Spleen (tissue), 11 donors: Measurements from ENCODE around the gene MAP3K19. TPM values are rescaled to one million over a fixed set of nuclear protein-coding genes. Genes with fewer than 3 reads are reported as not detected.
A peak's percentile ranks its signal among the peaks of the same experiment; 100 is the strongest.

Experiments used
- DNase-seq: peaks from one replicate; pipeline ENCODE4 v3.0.0-alpha.2; 2020
- H3K27ac ChIP-seq, 8 donors: fragments of 200-600 bp; sonication (generic) in 7 of 8; 1 replicate in 4 of 8; 2 replicates in 4 of 8; pipeline versions ENCODE4 v1.5.0 to v1.8.0; 2016 to 2021; ENCODE audit warnings: inconsistent platforms in 4 of 8, mild to moderate bottlenecking in 4 of 8, moderate library complexity in 1 of 8
- H3K27me3 ChIP-seq, 7 donors: fragments of 200-600 bp; sonication (generic) in 6 of 7; replicated peaks in 1 of 7; 1 replicate in 4 of 7; 2 replicates in 3 of 7; pipeline versions ENCODE4 v1.5.0 to v1.8.0; 2016 to 2021; ENCODE audit warnings: inconsistent platforms in 3 of 7, mild to moderate bottlenecking in 1 of 7
- H3K36me3 ChIP-seq, 6 donors: fragments of 200-600 bp; sonication (generic) in 5 of 6; 1 replicate in 4 of 6; 2 replicates in 2 of 6; pipeline versions ENCODE4 v1.5.0 to v1.8.0; 2016 to 2021; ENCODE audit warnings: inconsistent platforms in 2 of 6
- H3K4me1 ChIP-seq, 6 donors: fragments of 200-600 bp; sonication (generic) in 5 of 6; 1 replicate in 3 of 6; 2 replicates in 3 of 6; pipeline versions ENCODE4 v1.5.0 to v1.8.0; 2016 to 2021; ENCODE audit warnings: inconsistent platforms in 3 of 6
- H3K4me3 ChIP-seq, 8 donors: fragments of 200-600 bp; sonication (generic) in 7 of 8; 1 replicate in 4 of 8; 2 replicates in 4 of 8; pipeline versions ENCODE4 v1.5.0 to v1.8.0; 2016 to 2021; ENCODE audit warnings: inconsistent platforms in 4 of 8, mild to moderate bottlenecking in 4 of 8, moderate library complexity in 2 of 8
- H3K9me3 ChIP-seq, 8 donors: fragments of 200-600 bp; sonication (generic) in 7 of 8; 1 replicate in 4 of 8; 2 replicates in 4 of 8; pipeline versions ENCODE4 v1.5.0 to v1.8.0; 2016 to 2021; ENCODE audit warnings: inconsistent platforms in 4 of 8
- POLR2A ChIP-seq, 3 donors: fragments of 450-650 bp; IDR thresholded peaks; one replicate each; pipeline ENCODE4 v1.5.1; 2017; ENCODE audit warnings: antibody characterized with exemption in 3 of 3, mild to moderate bottlenecking in 1 of 3
- POLR2AphosphoS5 ChIP-seq, 3 donors: sonication (generic); formaldehyde crosslinking; IDR thresholded peaks; one replicate each; pipeline ENCODE4 v1.5.1; 2017; ENCODE audit warnings: antibody characterized with exemption in 3 of 3
- WGBS, 5 donors: extraction: QIAGEN DNeasy Blood & Tissue Kit in 3 of 5; methylation state at CpG; one replicate each; pipeline versions ENCODE4 v1.1.5 to v1.1.7; 2013 to 2018; 5-methylcytosine and 5-hydroxymethylcytosine counted together
- intact Hi-C: fragments of 100-400 bp; cut with DNase I; formaldehyde crosslinking; loops from one replicate; pipeline ENCODE4 v1.15.0; 2023; ENCODE audit warnings: low total_unique reads
- polyA plus RNA-seq, 3 donors: library from polyadenylated mRNA; stranded (reverse); fragments of 200-250 nt; gene quantifications; one replicate each; pipeline ENCODE4 v1.2.1, GENCODE V29; 2013
- total RNA-seq, 7 donors: library from RNA; depleted of rRNA in 3 of 7; stranded (reverse); fragments of >200 nt in 3 of 7; fragmentation: NEBNext Ultra II Directional in 4 of 7; extraction: Animal tissue kit (Norgen Biotek cat#: 25700) in 4 of 7; gene quantifications; one replicate each; pipeline versions ENCODE4 v1.1.0 to v1.2.1, GENCODE V29; 2016 to 2021
- TF ChIP-seq, protein P1 (sequence below), 11 experiments: fragments of 200-600 bp in 7 of 11; fragments of 450-650 bp in 4 of 11; sonication (generic) in 4 of 11; IDR thresholded peaks in 8 of 11; conservative IDR thresholded peaks in 3 of 11; 1 replicate in 7 of 11; 2 replicates in 4 of 11; pipeline versions ENCODE4 v1.4.0 to v1.8.0; 2016 to 2021; ENCODE audit warnings: antibody characterized with exemption in 11 of 11, inconsistent platforms in 4 of 11, mild to moderate bottlenecking in 1 of 11
- donor health status: healthy with polysubstance abuse.
- donor health status: DM: no; HTN: no; CAD: no; lungs with moderate emphysema.
- donor health status: DM: no; HTN: no; CAD: no.
- donor health status: Bipolar disorder and iron deficiency.
- donor health status: healthy.
- donor health status: DM: no; HTN: no; CAD: no.
- donor health status: DM: yes; HTN: yes; CAD: no.

The MAP3K19 gene
- total and polyA plus RNA-seq, 10 donors = not detected

DNA sequence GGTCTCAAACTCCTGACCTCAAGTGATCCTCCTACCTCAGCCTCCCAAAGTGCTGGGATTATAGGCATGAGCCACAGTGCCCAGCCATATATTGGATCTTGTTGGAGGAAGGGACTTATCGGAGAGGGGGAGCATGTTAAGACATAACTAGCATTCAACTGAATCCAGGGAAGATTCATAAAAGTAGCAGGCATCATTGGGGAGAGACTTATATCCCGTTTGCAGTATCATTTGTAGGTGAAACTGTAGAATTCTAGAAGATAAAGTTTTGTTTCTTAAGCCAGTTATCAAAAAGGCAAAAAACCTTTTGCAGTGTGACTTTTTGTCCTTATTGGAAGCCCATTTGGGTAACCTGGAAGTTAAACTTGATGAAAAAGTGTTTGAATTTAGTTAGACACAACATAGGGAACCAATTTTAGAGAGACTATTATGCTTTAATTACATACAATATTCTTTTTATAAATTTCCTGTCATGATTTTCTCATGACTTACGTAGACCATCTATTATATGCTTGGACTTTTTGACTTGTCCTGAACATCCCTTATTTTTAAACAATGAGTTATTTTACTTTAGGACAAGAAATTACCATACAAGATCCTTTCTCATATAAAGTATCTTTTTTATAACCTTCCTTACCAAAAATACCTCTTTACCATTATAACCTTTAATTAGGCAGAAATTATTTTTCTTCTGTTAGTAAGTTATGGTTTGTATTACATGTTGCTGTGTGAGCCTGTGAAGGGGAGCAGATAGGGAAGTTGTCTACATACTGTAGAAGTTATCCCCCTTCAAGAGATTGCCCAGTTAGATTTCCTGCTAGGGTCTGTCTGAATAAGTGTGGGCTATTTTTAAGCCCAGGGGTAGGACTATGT, 25.1 kb upstream of the MAP3K19 start:
- 94 to 98% (median 96%) methylated on average over 3 of the region's 3 CpGs for WGBS, 5 donors

DNA sequence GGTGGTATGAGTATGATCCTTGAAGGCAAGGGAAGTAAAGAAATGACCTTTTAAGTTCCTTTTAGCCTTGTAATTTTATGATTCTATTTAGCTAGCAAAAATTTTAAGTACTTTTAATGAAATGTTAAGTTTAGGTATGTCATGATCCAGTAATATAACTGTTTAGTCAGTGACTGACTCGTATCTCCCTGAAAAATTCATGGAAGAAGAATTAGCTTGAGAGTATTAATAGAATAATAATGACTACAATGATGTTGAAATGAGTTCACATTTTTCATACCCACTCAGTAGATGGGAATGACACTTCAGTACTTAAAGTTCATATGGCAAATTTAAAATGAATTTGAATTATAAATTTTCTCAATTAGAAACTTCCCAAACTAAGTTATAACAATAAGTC, 19.5 kb upstream of the MAP3K19 start:
- peaks cover 0 to 47% (median 9%) of the 10 kb centered on the region in 6 donors for H3K36me3 ChIP-seq
- H3K27me3 ChIP-seq = no peaks in the 10 kb centered on the region
- 67 to 79% (median 71%) methylated on average over 1 of the region's 1 CpG for WGBS, 5 donors
- H3K27ac ChIP-seq = no peak overlapping the region
- no peak for DNase-seq
- H3K9me3 ChIP-seq = peaks cover 0 to 22% (median 12%) of the 10 kb centered on the region in 8 donors
- peaks cover 0 to 31% (median 5%) of the 10 kb centered on the region in 6 donors for H3K4me1 ChIP-seq
- no peak overlapping the region for H3K4me3 ChIP-seq
- TF ChIP-seq, protein P1, sequence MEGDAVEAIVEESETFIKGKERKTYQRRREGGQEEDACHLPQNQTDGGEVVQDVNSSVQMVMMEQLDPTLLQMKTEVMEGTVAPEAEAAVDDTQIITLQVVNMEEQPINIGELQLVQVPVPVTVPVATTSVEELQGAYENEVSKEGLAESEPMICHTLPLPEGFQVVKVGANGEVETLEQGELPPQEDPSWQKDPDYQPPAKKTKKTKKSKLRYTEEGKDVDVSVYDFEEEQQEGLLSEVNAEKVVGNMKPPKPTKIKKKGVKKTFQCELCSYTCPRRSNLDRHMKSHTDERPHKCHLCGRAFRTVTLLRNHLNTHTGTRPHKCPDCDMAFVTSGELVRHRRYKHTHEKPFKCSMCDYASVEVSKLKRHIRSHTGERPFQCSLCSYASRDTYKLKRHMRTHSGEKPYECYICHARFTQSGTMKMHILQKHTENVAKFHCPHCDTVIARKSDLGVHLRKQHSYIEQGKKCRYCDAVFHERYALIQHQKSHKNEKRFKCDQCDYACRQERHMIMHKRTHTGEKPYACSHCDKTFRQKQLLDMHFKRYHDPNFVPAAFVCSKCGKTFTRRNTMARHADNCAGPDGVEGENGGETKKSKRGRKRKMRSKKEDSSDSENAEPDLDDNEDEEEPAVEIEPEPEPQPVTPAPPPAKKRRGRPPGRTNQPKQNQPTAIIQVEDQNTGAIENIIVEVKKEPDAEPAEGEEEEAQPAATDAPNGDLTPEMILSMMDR (IDR thresholded peaks at IDR 0.05 in 8 of 11, conservative IDR thresholded peaks at IDR 0.05 in 3 of 11) = no peak
- TF ChIP-seq POLR2AphosphoS5 (IDR thresholded peaks at IDR 0.05) (no peak), POLR2A (IDR thresholded peaks at IDR 0.05) (no peak)
- intact Hi-C loops = loop anchor here (10.0 kb wide), 1 partner anchor 678 kb away; the partner anchor contains the start of gene UBXN4

More for the DNA sequence above, 25.1 kb upstream of the MAP3K19 start:
- Histone ChIP-seq H3K9me3 (peaks cover 0 to 41% (median 29%) of the 10 kb centered on the region in 8 donors), H3K27me3 (no peaks in the 10 kb centered on the region), H3K4me1 (peaks cover 0 to 4% (median 0%) of the 10 kb centered on the region in 6 donors), H3K4me3 (no peak overlapping the region), H3K27ac (no peak overlapping the region), H3K36me3 (peaks cover 0 to 48% (median 0%) of the 10 kb centered on the region in 6 donors)
- no peak for DNase-seq
- intact Hi-C loops = no loop called here
- TF ChIP-seq POLR2A (IDR thresholded peaks at IDR 0.05) = no peak

DNA sequence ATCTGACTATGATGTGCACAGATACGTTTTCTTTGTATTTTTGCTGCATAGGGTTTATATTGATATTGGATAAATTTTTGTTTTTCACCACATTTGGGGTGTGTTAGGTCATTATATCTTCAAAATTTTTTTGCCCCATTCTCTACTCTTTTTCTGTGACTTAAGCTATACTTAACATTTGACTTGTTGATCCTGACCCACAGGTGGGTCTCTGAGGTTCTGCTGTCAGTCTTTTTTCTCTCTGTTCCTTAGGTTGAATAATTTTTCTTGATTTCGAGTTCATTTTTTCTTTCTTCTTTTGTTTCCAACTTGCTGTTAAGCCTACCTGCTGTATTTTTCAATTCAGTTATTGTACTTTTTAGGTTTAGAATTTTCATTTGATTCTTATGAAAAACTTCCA, 16.9 kb upstream of the MAP3K19 start:
- DNase-seq = no peak
- H3K4me3 ChIP-seq = no peak overlapping the region
- intact Hi-C loops = loop anchor here (10.0 kb wide), 1 partner anchor 681 kb away; the partner anchor contains the start of gene UBXN4
- WGBS, 5 donors = 91 to 98% (median 97%) methylated on average over 2 of the region's 2 CpGs
- peaks cover 0 to 52% (median 20%) of the 10 kb centered on the region in 6 donors for H3K36me3 ChIP-seq
- H3K27me3 ChIP-seq = no peaks in the 10 kb centered on the region
- H3K9me3 ChIP-seq = peaks cover 0 to 8% (median 0%) of the 10 kb centered on the region in 8 donors
- TF ChIP-seq, protein P1 (IDR thresholded peaks at IDR 0.05 in 8 of 11, conservative IDR thresholded peaks at IDR 0.05 in 3 of 11) = no peak
- TF ChIP-seq POLR2AphosphoS5 (IDR thresholded peaks at IDR 0.05) (no peak), POLR2A (IDR thresholded peaks at IDR 0.05) (no peak)
- peaks cover 0 to 39% (median 5%) of the 10 kb centered on the region in 6 donors for H3K4me1 ChIP-seq
- peak overlapping the region in 1 of 8 donors; percentile 16 for H3K27ac ChIP-seq

DNA sequence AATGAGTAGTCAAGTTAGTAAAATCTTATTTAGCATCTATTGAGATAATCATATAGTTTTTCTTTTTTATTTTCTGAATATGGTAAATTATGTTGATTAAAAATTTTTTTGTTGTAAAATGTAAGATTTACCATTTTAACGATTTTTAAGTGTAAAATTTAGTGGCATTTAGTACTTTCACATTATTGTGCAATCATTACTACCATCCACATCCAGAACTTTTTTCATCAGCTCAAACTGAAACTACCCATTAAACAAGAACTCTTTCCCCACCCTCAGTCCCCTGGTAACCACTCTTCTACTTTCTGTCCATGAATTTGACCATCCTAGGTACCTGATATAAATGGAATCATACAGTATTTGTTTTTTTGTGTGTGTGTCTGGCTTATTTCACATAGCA, 16.0 kb upstream of the MAP3K19 start:
- H3K36me3 ChIP-seq = peaks cover 0 to 55% (median 23%) of the 10 kb centered on the region in 6 donors
- intact Hi-C loops = loop anchor here (10.0 kb wide), 1 partner anchor 682 kb away; the partner anchor contains the start of gene UBXN4
- TF ChIP-seq POLR2A (IDR thresholded peaks at IDR 0.05) (no peak), POLR2AphosphoS5 (IDR thresholded peaks at IDR 0.05) (no peak)
- TF ChIP-seq, protein P1 (IDR thresholded peaks at IDR 0.05 in 8 of 11, conservative IDR thresholded peaks at IDR 0.05 in 3 of 11) = no peak
- 84 to 95% (median 90%) methylated on average over 1 of the region's 1 CpG for WGBS, 5 donors
- no peak overlapping the region for H3K27ac ChIP-seq
- peaks cover 0 to 8% (median 0%) of the 10 kb centered on the region in 8 donors for H3K9me3 ChIP-seq
- no peak overlapping the region for H3K4me3 ChIP-seq
- H3K27me3 ChIP-seq = no peaks in the 10 kb centered on the region
- H3K4me1 ChIP-seq = peaks cover 0 to 45% (median 5%) of the 10 kb centered on the region in 6 donors
- DNase-seq = no peak
